DOHH2 (cell line): ENCODE data around the gene FAM174A.

Experiments
- H3F3A ChIP-seq: fragments of 200-600 bp; sonication (generic), shearing (Covaris generic); 2 replicates; pipeline ENCODE4 v1.6.0; 2016; ENCODE audit warnings: antibody characterized with exemption, mild to moderate bottlenecking; ENCODE audit not compliant: control insufficient read depth, insufficient read depth
- H3K27ac ChIP-seq: fragments of 200-600 bp; sonication (generic); 2 replicates; pipeline ENCODE4 v1.5.1; 2014; ENCODE audit warnings: low read depth, mild to moderate bottlenecking, low read length, moderate library complexity
- H3K27me3 ChIP-seq: fragments of 200-600 bp; sonication (generic); 2 replicates; pipeline ENCODE4 v1.6.1; 2014; ENCODE audit warnings: mild to moderate bottlenecking, low read length, mixed read lengths; ENCODE audit not compliant: control insufficient read depth
- H3K36me3 ChIP-seq: fragments of 200-600 bp; sonication (generic); 2 replicates; pipeline ENCODE4 v1.6.1; 2014; ENCODE audit warnings: mild to moderate bottlenecking, low read length, moderate library complexity, mixed read lengths; ENCODE audit not compliant: control insufficient read depth
- H3K4me1 ChIP-seq: fragments of 200-600 bp; sonication (generic); 2 replicates; pipeline ENCODE4 v1.6.1; 2014; ENCODE audit warnings: mild to moderate bottlenecking, low read length, mixed read lengths; ENCODE audit not compliant: control insufficient read depth
- H3K4me2 ChIP-seq: fragments of 200-600 bp; sonication (generic); 2 replicates; pipeline ENCODE4 v1.6.0; 2014; ENCODE audit warnings: mild to moderate bottlenecking, low read length, moderate library complexity
- H3K4me3 ChIP-seq: fragments of 200-600 bp; sonication (generic); 2 replicates; pipeline ENCODE4 v1.5.1; 2014; ENCODE audit warnings: mild to moderate bottlenecking, low read length, mixed read lengths
- H3K79me2 ChIP-seq: fragments of 200-600 bp; sonication (generic); 2 replicates; pipeline ENCODE4 v1.6.1; 2014; ENCODE audit warnings: mild to moderate bottlenecking, low read length, mixed read lengths; ENCODE audit not compliant: control insufficient read depth
- H3K9me2 ChIP-seq: fragments of 200-600 bp; sonication (generic); replicated peaks from 2 replicates; pipeline ENCODE4 v1.6.1; 2014; ENCODE audit warnings: mild to moderate bottlenecking, low read length, mixed read lengths; ENCODE audit not compliant: control insufficient read depth
- H3K9me3 ChIP-seq: fragments of 200-600 bp; sonication (generic); 2 replicates; pipeline ENCODE4 v1.6.1; 2014; ENCODE audit warnings: antibody characterized with exemption, low read length, mixed read lengths; ENCODE audit not compliant: control insufficient read depth, insufficient read depth
- H4K20me1 ChIP-seq: fragments of 200-600 bp; sonication (generic); 2 replicates; pipeline ENCODE4 v1.6.0; 2014; ENCODE audit warnings: low read depth, mild to moderate bottlenecking, antibody characterized with exemption, low read length, moderate library complexity; ENCODE audit not compliant: control insufficient read depth, insufficient read depth
- CTCF ChIP-seq: fragments of 200-600 bp; sonication (generic); IDR thresholded peaks from one replicate; pipeline ENCODE4 v1.5.1; 2014; ENCODE audit warnings: antibody characterized with exemption, mild to moderate bottlenecking, low read depth, low read length; ENCODE audit not compliant: poor library complexity, severe bottlenecking
- EZH2phosphoT487 ChIP-seq: fragments of 200-600 bp; sonication (generic); IDR thresholded peaks from 2 replicates; pipeline ENCODE4 v1.6.1; 2017; ENCODE audit warnings: borderline replicate concordance, mild to moderate bottlenecking, antibody characterized with exemption, low read length, moderate library complexity, mixed read lengths

The FAM174A gene

GRCh38 chr5:100520348-100520747 is 14.8 kb upstream of the FAM174A start:
- TF ChIP-seq EZH2phosphoT487 (no peak), CTCF (peak; percentile 54)
- Histone ChIP-seq H3K27me3 (no peaks in the 10 kb centered on the region), H3K9me2 (no peaks in the 10 kb centered on the region), H3F3A (no peaks in the 10 kb centered on the region), H3K79me2 (no peaks in the 10 kb centered on the region), H3K27ac (no peak overlapping the region), H3K4me1 (no peaks in the 10 kb centered on the region), H3K9me3 (no peaks in the 10 kb centered on the region; the same call in 1 of the 2 replicates), H3K4me3 (no peak overlapping the region), H3K36me3 (no peaks in the 10 kb centered on the region), H4K20me1 (no peaks in the 10 kb centered on the region), H3K4me2 (no peak overlapping the region)

- Histone ChIP-seq H4K20me1 (no peaks in the 10 kb centered on the region), H3K9me3 (0 out of 2 replicates have a peak, but pooled peaks cover 3% of the 10 kb centered on the region), H3K79me2 (peaks cover 2% of the 10 kb centered on the region), H3K4me1 (peaks cover 12% of the 10 kb centered on the region), H3K4me2 (no peak overlapping the region), H3K9me2 (no peaks in the 10 kb centered on the region), H3K27ac (no peak overlapping the region), H3F3A (no peaks in the 10 kb centered on the region), H3K27me3 (no peaks in the 10 kb centered on the region), H3K36me3 (no peaks in the 10 kb centered on the region), H3K4me3 (no peak overlapping the region)
- TF ChIP-seq EZH2phosphoT487, result no peak
- TF ChIP-seq CTCF, result no peak
Measured at GRCh38 chr5:100537946-100538345, 2.8 kb downstream of the FAM174A start.

GRCh38 chr5:100539519-100539918 is 4.3 kb downstream of the FAM174A start:
- Histone ChIP-seq H3K4me3 (no peak overlapping the region), H3K36me3 (no peaks in the 10 kb centered on the region), H3K4me1 (peaks cover 12% of the 10 kb centered on the region), H3K27me3 (no peaks in the 10 kb centered on the region), H4K20me1 (no peaks in the 10 kb centered on the region), H3K27ac (no peak overlapping the region), H3K4me2 (no peak overlapping the region), H3K79me2 (peaks cover 2% of the 10 kb centered on the region), H3K9me3 (0 out of 2 replicates have a peak, but pooled peaks cover 3% of the 10 kb centered on the region), H3F3A (no peaks in the 10 kb centered on the region), H3K9me2 (no peaks in the 10 kb centered on the region)
- TF ChIP-seq EZH2phosphoT487 (no peak), CTCF (no peak)
